Kasumi-1 (cell line): ENCODE data around the gene RNF151.
"Not testable (repeated sequence)": the region's sequence is repeated elsewhere in the genome, so short reads cannot be mapped to it uniquely, and the experiment has no call there.

Experiments
- DNase-seq, 2 experiments: peaks; one replicate each; lab custom pipeline; 2025; lab: John Stamatoyannopoulos, UW

The RNF151 gene

DNA sequence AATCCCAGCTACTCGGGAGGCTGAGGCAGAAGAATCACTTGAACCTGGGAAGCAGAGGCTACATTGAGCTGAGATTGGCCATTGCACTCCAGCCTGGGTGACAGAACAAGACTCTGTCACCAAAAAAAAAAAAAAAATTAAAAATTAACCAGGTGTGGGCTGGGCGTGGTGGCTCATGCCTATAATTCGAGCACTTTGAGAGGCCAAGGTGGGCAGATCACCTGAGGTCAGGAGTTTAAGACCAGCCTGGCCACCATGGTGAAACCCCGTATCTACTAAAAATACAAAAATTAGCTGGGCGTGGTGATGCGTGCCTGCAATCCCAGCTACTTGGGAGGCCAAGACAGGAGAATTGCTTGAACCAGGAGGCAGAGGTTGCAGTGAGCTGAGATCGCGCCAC lies 26.8 kb upstream of the RNF151 start:
- not testable (repeated sequence) for DNase-seq

DNA sequence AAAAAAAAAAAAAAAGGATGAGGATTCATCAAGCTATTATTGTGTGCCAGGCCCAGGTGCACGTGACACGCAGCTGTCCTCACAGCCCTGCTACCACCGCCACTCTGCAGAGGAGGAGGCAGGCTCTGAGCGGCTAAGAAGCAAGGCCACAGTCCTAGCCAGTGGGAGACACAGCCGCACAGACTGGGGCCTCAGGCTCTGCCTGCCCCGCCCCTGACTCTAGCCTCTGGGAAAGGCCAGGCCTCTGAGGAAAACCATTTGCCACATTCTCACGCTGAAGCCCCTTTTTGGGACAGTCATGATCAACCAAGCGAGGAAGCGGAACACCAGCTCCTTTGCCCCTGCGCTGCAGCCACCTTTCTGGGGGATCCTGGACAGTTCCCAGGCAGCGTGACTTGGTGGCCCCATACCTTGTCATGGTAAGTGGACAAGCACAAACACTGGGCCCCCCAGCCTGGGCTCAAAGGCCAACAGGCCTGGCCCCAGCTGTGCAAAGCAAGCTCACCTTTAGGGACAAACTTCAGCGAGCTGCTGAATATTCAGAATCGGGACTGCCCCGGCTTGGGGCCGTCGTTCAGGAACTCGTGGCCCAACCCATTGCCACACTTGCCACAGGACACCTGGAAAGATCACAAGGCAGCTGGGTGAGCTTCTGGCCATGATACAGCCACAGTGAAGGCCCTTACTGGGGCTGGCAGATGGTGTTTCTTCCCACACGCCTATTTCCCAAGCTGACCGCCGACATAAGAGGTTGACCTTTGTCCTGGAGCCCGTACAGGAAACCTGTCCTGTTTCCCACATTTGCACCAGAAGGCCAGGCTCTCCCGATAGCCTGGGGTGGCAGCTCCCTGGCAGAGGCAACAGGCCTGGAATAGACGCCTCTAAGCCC lies 26.1 kb upstream of the RNF151 start:
- DNase-seq, result no peak

DNA sequence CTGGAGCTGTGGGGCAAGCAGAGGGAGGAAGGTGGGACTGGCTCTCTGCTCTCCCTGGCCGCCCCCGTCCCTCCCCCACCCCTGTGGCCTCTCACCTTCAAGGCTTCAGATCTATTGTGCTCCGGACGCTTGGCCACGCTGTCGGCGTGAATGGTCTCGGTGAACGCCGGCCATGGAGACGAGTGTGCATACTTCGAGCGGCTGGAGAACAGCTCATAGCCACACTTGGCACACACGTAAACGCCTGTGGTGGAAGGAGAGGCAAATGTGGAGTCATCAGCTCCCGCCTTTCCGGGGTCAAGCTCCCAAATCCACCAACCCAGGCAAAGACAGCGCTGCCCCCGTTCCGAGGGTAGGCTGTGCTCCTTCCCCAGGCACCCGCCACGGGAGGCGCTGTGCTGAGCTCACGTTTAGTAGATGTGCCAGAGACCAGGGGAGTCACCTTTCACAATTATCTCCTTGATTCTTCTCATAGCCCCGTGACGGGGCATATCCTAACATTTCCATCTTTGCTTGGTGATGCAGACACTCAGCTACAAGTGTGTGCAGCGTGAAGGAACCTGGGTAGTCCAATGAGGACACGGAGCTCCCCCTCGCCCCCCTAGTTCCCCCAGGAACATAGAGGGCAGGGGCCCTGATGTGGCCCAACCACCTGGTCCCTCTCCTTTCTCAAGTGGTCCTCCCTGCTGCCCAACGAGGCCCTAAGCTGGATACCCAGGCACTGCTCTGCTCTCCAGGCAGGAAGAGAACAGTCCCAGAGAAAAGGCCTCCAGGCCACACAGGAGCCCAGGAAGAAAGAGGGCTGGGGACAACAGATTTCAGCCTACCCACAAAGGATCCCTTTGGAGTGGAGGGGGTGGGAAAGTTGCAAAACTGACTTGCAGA lies 25.3 kb upstream of the RNF151 start:
- DNase-seq, result no peak

DNA sequence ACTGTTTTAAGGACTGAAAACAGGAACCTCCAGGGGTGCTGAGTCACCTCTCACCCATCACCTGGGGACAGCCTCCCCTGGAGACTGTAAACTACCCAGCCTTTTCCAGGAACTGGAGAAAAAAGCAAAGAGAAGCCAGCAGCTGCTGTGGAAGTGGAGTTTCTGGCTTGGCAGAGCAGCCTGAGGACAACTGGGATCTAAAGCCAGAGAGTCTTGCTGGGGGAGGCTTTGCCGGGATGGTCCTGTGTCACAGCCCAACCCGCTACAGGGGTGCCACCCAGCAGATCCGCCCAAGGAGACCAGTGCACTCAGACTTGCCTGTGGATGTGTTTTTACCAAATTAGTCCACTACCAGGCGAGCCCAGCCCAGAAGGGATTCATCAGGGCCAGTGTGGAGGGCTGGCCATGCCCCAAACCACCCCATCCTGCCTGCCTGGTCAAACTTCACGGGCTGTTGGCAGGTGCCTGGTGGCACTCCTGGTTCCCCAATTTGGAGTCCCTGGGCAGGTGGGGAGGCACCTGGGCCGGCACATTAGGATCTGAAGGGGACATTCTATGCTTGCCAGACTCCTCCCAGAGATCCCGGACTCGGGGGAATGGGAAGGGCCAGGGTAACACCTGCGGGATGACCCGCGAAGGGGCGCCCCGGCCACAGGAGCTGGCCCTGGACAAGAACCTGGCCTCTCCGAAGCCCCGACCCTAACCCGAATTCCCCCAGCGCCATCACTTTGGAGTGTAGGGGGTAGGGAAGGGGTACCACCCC lies 24.4 kb upstream of the RNF151 start:
- DNase-seq, result no peak

DNA sequence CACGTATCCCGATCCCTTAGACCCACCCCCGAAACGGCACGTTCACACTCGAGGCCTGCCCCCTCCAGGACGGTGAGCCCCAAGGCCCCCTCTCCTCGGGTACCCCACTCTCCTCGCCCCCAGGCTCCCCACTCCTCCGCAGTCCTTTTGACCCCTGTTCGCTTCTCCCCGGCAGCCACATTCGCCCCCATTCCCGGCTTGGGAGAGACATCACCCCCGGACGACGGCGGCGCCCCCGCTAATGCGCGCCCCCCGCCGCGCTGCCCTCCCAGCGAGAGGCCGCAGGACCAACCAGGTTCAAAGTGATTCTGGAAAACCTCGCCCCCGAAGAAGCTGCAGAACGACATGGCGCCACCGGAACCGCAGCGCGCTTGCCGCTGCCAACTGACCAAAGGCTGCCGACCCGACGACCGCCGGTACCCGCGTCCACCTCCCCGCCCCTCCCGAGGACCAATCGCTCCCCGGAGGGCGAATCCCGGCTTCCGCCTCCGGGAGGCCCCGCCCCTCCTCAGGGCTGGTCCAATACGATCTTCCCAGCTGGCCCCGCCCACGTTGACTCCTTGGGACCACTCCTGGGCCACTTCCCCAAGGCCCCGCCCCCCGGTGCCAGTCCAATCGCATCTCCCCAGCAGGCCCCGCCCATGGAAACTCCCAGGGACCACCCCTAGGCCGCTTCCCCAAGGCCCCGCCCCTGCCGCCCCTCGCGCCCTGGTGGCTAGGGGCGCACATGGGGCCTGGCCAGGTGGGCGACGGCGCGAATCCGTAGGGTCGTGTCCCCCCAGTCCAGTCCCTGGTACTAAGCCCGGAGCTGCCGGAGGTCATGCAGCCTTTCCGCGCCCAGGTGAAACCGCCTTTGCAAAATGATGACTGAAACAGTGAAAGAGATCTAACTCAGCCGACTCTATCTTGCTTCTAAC lies 23.6 kb upstream of the RNF151 start, which contains the start of gene MSRB1:
Gene MSRB1, minus strand, starts transcription at position 390 of the 917 bp plus-strand sequence. Its CDS starts 43 bp downstream, at position 347.
- DNase-seq, result peak; percentile 88 to 90

DNA sequence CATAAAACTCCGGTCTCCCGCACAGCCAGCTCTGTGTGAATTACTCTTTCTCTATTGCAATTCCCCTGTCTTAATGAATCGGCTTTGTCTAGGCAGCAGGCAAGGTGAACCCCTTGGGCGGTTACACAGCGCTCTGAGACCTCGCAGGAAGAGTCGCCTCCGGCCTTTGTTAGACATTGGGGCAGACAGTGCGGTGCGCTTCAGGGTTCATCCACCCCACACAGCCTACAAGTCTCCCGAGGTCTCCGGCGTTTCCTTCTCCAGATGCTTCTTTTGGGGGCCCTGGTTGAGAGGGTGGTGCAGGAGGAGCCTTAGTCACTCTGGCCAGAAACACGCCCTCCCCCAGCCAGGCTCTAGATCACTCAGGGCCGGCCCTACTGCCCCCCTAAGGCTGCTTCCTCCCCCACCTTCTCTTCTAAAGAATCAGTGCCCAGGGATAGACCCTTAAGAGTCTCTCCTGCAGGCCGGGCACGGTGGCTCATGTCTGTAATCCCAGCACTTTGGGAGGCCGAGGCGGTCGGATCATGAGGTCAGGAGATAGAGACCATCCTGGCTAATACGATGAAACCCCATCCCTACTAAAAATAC lies 21.9 kb upstream of the RNF151 start:
- no peak for DNase-seq

DNA sequence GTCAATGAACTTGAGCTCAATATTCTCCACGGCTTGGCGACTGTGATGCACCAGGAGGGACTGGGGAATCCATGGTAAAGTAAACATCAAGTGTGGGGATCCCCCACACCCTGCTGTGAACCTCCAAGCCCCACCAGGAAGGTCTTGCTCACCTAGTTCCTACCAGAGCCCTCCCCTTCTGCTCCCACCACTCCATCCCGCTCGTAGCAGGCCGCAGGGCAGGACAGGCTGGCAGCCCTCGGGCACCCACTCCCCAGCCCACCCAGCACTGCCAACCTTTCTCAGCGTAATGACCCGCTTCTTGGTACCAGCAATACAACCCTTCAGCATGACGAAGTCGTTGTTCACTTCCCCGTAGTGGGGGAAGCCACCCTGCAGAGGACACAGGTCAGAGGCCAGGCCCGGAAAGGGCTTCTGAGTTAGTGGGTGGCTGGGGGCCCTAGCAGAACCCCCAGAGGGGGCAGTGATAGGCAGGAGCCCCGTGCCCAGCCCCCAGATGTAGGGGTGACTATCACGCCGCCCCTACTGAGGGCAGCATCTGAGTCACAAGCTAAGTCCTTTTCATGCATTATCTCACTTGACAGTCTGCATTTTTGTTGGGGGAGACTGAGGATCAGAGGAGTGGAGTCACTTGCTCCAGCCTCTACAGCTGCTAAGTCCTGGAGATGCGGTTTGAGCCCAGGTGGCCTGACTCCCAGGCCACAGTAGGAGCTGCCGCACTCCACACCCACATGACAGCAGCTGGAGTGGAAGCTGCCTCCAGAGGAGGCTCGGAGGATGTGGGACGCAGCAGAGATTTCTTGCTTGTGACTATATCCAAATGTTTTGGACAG lies 20.9 kb upstream of the RNF151 start:
- no peak for DNase-seq

DNA sequence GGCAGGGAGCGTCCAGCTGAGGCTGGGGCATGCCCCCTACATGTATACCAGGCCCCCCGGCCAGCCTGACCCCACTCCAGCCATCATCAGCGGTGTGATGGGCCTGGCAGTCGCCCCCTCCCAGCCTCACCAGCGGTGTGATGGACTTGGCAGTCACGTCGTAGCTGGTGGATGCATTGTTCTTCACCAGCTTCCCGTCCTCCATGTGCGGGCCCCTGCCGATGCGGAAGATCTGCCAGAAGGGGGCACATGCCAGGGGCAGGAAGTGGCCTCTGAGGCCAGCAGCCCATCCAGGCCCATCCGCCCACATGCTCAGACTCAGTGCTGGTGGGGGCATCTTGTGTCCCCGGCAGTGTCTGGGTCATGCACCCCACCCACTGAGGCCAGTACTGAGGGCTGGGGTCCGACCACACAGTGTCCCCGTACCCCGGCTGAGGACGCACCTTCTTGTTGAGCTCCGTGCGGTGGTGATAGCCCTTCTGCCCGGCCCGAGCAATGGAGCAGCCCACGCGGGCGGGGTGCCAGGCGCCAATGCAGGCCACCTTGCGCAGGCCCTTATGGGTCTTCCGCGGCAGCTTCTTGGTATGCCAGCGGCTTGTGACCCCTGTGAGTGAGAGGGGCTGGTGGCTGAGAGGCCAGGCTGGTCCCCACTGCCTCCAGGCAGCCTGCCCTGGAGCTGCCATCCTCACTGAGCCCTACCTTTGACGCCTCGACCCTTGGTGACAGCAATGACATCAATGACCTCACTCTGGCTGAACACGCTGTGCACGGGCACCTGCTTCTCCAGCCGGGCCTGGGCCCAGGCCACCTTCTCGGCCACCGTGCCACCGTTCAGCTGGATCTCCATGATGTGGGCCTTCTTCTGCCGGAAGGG lies 19.9 kb upstream of the RNF151 start:
- DNase-seq, result no peak

DNA sequence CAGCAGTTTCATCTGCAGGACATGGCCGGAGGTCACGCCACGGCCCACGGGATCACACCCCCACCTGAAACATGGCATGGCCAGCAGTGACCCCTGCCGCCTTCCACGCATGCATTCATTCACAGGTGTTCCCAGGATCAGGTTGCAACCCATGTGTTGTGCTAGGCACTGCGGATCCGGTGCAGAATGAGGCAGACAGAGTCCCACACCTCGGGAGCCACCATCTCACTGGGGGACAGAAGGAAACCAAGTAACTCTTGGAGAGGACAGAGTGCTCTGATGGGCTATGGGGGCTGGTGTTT lies 19.3 kb upstream of the RNF151 start:
- DNase-seq, result no peak

DNA sequence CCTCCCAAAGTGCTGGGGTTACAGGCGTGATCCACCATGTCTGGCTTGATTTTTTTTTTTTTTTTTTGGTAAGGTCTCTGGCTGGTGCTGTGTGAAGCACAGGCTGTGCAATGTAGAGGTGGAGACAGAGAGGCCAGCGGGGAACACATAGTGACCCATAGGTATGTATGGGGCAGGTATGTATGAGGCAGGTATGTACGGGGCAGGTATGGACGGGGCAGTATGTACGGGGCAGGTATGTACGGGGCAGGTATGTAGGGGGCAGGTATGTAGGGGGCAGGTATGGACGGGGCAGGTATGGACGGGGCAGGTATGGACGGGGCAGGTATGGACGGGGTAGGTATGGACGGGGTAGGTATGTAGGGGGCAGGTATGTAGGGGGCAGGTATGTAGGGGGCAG lies 17.1 kb upstream of the RNF151 start:
- no peak for DNase-seq

DNA sequence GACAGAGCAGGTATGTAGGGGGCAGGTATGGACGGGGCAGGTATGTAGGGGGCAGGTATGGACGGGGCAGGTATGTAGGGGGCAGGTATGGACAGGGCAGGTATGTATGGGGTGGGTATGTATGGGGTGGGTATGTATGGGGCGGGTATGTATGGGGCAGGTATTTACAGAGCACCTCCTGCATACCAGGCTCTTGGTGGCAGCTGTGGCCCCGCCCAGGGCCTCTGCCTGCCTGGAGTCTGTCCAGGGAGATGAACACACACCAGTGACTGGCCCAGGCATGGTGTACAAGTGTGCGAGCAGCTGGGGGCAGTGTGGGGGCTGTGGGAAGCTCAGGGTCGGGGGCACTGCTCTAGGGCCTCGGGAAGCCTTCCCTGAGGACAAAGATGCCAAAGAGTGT lies 16.6 kb upstream of the RNF151 start:
- no peak for DNase-seq

DNA sequence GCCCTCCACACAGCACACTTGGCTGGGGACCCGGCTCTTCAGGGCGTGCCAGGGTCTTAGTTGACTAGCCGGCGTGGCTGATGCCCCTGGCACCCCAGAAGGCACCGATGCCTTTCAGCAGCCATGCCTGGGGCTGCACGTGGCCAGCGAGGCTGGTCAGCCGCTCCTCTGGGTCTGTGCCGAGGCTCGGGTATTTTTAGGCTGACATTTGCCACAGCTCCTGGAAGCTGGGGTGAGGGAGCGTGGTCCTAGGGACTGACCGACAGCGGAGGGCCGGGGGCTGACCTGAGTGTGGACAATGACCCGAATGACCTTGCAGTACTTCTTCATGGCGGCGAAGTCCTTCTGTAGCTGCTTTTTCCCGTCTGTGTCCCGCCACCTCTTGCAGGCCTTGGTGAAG lies 16.1 kb upstream of the RNF151 start:
- DNase-seq, result no peak

DNA sequence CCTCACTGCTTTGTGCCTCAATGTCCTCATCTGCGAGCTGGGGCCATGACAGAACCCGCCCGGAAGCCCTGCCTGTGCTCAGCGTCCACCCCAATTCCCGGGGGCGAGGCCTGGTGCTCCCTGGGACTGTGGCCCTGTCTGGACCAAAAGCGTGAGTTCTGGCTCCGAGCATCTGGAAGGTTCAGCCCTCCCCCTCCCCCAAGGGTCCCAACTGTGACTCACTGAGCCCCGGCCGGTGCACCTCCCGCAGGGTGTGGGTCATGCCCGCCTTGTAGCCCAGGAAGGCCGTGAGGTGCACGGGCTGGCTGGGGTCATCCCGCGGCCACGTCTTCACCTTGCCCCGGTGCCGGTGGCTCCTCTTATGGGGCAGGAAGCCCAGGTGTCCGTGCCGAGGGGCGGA lies 12.9 kb upstream of the RNF151 start:
- DNase-seq, result no peak

DNA sequence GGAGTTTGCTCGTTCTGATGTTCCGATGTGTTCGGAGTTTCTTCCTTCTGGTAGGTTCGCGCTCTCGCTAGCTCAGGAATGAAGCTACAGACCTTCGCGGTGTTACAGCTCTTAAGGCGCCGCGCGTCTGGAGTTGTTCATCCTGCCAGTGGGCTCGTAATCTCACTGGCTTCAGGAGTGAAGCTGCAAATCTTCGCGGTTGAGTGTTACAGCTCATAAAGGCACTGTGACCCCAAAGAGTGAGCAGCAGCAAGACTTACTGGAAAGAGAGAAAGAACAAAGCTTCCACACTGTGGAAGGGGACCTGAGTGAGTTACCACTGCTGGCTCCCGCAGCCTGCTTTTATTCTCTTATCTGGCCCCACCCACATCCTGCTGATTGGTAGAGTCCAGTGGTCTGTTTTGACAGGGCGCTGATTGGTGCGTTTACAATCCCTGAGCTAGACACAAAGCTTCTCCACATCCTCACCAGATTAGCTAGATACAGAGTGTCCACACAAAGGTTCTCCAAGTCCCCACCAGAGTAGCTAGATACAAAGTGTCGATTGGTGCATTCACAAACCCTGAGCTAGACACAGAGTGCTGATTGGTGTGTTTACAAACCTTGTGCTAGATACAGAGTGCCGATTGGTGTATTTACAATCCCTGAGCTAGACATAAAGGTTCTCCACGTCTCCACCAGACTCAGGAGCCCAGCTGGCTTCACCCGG lies 9.1 kb upstream of the RNF151 start:
- not testable (repeated sequence) for DNase-seq

DNA sequence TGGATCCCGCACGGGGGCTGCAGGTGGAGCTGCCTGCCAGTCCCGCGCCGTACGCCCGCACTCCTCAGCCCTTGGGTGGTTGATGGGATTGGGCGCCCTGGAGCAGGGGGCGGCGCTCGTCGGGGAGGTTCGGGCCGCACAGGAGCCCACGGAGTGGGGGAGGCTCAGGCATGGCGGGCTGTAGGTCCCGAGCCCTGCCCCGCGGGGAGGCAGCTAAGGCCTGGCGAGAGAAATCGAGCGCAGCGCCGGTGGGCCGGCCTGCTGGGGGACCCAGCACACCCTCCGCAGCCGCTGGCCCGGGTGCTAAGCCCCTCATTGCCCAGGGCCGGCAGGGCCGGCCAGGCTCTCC lies 8.5 kb upstream of the RNF151 start:
- not testable (repeated sequence) for DNase-seq

DNA sequence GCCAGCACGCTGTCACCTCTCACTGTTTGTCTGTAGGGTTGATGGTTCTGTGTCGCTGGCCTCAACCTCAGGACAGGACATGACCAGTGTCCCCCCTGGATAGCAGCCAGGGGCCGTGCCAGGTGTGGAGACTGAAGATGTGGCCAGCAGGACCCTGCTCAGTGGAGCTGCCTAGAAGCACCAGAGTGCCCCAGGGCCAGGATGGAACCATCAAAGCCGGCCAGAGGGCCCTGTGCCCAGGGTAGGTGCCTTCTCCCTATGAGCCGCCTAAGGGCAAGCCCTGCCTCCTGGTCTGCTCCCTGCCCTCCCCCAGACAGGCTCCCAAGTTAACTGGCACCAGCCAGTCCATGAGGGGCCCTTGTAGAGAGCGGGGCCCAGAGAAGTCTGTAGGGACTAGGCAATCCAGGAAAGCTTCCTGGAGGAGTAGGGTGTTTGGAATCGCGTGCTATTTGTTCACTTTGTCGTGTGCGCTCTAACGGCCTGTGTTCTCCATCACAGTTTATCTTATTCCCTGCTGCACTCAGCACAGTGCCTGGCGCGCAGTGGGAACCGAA lies 7.9 kb upstream of the RNF151 start:
- no peak for DNase-seq

DNA sequence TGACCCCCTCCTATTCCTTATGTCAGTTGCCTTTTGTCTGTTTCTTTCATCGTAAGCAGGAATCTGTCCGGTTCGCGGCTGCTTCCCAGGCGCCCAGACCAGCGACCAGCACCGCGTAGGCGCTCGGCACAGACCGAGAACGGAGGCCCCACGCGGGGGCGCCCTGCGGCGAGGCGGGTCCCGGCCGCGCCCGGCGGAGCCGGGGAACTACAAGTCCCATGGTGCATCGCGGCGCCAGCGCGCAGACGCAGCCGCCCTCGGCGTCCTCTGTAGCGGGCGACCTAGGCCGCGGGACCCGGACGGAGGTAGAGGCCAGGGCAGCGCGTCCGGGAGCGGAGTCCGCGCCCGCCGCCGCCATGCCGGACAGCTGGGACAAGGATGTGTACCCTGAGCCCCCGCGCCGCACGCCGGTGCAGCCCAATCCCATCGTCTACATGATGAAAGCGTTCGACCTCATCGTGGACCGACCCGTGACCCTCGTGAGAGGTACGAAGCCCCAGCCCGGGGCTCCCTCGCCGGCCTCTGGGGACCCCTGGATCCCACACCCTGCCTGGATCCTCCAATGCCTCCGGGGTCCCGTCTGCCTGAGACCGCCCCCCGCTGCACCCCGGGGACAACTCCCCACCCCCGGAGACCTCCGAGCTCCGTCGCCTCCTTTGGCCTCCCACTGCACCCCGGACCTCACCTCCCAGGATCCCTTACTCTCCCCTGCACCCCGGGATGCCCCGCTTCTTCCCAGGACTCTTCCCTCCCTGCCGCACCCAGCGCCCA lies 7.2 kb upstream of the RNF151 start, which contains the start of gene NDUFB10:
Gene NDUFB10, plus strand, starts transcription at position 270 of the 771 bp plus-strand sequence. Its CDS starts 87 bp downstream, at position 357.
- DNase-seq, result peak; percentile 30 to 55
